OCI-LY7 (cell line): ENCODE results near the gene CORO7. TPM values are rescaled to one million over a fixed set of nuclear protein-coding genes. Genes with fewer than 3 reads are reported as not detected.

Source experiments
- BruUV-seq: library from RNA; stranded (reverse); fragments of 400-500 nt; replicated peaks from 2 replicates; lab custom pipeline; 2021; lab: Mats Ljungman, UMichigan
- CTCF ChIA-PET: fragments of 300-600 bp; sonication (Branson Sonifier 250); formaldehyde crosslinking; loops from one replicate; lab custom pipeline; 2022; ENCODE audit warnings: antibody characterized with exemption; ENCODE audit not compliant: unreplicated experiment; lab: Charles Lee
- POLR2A ChIA-PET: fragments of 300-600 bp; sonication (Branson Sonifier 250); formaldehyde crosslinking; loops from one replicate; lab custom pipeline; 2022; ENCODE audit warnings: antibody characterized with exemption; lab: Charles Lee
- DNase-seq: peaks from one replicate; pipeline ENCODE4 v3.0.0-alpha.2; 2015; ENCODE audit warnings: low spot score
- H2AFZ ChIP-seq: fragments of 200-600 bp; sonication (generic), shearing (Covaris generic); 2 replicates; pipeline ENCODE4 v1.6.1; 2014; ENCODE audit warnings: mild to moderate bottlenecking, antibody characterized with exemption, low read length, moderate library complexity
- H3K27ac ChIP-seq: fragments of 200-600 bp; sonication (generic); 2 replicates; pipeline ENCODE4 v1.5.1; 2014; ENCODE audit warnings: mixed run types, low read depth, mild to moderate bottlenecking, moderate library complexity, low read length, inconsistent platforms; ENCODE audit not compliant: poor library complexity, severe bottlenecking
- H3K36me3 ChIP-seq: fragments of 200-600 bp; sonication (generic); 2 replicates; pipeline ENCODE4 v1.6.1; 2014; ENCODE audit warnings: mild to moderate bottlenecking, antibody characterized with exemption, low read length, moderate library complexity, mixed read lengths; ENCODE audit not compliant: insufficient read depth
- H3K4me1 ChIP-seq: fragments of 200-600 bp; sonication (generic); 2 replicates; pipeline ENCODE4 v1.5.1; 2014; ENCODE audit warnings: mild to moderate bottlenecking, low read length; ENCODE audit not compliant: insufficient read depth, poor library complexity, severe bottlenecking
- H3K4me2 ChIP-seq: fragments of 200-600 bp; sonication (generic); 2 replicates; pipeline ENCODE4 v1.6.1; 2014; ENCODE audit warnings: mild to moderate bottlenecking, low read length
- H3K4me3 ChIP-seq: fragments of 200-600 bp; sonication (generic); 2 replicates; pipeline ENCODE4 v1.5.1; 2014; ENCODE audit warnings: mild to moderate bottlenecking, low read depth, low read length; ENCODE audit not compliant: poor library complexity, severe bottlenecking
- H3K79me2 ChIP-seq: fragments of 200-600 bp; sonication (generic); 2 replicates; pipeline ENCODE4 v1.6.1; 2016; ENCODE audit warnings: low read depth, mild to moderate bottlenecking, low read length, moderate library complexity, mixed read lengths; ENCODE audit not compliant: insufficient read depth
- H3K9me2 ChIP-seq: fragments of 200-600 bp; sonication (generic); 2 replicates; pipeline ENCODE4 v1.6.1; 2016; ENCODE audit warnings: mild to moderate bottlenecking, low read length, mixed read lengths; ENCODE audit not compliant: insufficient read depth
- H3K9me3 ChIP-seq: fragments of 200-600 bp; sonication (generic); 2 replicates; pipeline ENCODE4 v1.6.1; 2014; ENCODE audit warnings: mild to moderate bottlenecking, mixed run types, low read length, mixed read lengths
- H4K20me1 ChIP-seq: fragments of 200-600 bp; sonication (generic); 2 replicates; pipeline ENCODE4 v1.6.1; 2014; ENCODE audit warnings: mild to moderate bottlenecking, antibody characterized with exemption, low read length, moderate library complexity, mixed read lengths; ENCODE audit not compliant: insufficient read depth
- CTCF ChIP-seq: fragments of 200-600 bp; sonication (generic); conservative IDR thresholded peaks from 2 replicates; pipeline ENCODE4 v1.5.1; 2014; ENCODE audit warnings: mild to moderate bottlenecking, antibody characterized with exemption, low read length, moderate library complexity, mixed read lengths
- EZH2phosphoT487 ChIP-seq: fragments of 200-600 bp; sonication (generic); IDR thresholded peaks from 2 replicates; pipeline ENCODE4 v1.6.1; 2018; ENCODE audit warnings: low read depth, borderline replicate concordance, mild to moderate bottlenecking, mixed run types, antibody characterized with exemption, low read length, moderate library complexity, mixed read lengths
- intact Hi-C: fragments of 100-400 bp; cut with micrococcal nuclease; formaldehyde crosslinking; loops from one replicate; pipeline ENCODE4 v1.10.0; 2022; ENCODE audit not compliant: unreplicated experiment
- total RNA-seq, 2 experiments: library from RNA; depleted of rRNA in 1 of 2; stranded (reverse); fragments of >200 nt in 1 of 2; shearing (Covaris generic) in 1 of 2; gene quantifications; 2 replicates each; pipeline ENCODE4 v1.2.3, GENCODE V29; 2014 to 2022

The CORO7 gene
- total RNA-seq, 2 experiments from 2014 or later, result 77.2 to 112 TPM

DNA sequence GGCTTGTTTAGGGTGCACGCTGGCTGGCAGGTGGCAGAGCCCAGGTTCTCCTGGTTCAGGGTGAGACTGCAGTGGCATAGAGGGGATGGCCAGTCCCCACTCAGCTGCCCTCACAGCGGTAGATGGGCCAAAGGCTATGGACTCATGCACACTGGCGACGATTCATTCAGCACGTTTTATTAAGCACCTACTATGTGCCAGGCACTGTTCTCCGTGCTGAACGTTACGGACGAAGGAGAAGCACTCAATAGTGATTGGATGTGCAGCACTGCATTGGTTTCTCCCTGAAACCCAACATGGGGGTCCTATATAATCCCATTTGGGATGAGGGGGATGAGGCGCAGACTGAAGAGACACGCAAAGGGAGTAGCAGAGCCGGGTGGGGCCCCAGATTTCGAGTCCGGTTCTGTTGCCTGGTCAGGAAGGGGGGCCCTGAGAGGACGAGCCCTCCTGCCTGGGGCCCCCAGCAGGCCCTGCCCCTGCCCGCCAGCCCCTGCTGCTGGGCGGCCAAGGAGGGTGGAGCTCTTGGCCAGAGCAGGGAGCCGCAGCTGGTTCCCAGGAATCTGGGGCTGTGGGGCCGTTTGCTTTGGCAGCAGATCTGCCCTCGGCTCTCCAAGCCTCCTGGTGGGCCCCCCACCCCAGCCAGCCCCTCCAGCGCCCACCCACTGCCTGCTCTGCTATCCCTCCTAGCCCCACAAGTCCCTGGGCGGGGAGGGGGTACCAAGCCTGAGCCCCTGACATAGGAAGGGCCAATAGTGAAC lies 91.7 kb downstream of the CORO7 start:
- no peak overlapping the region for H3K4me2 ChIP-seq
- no peak overlapping the region for H2AFZ ChIP-seq
- H4K20me1 ChIP-seq, result no peaks in the 10 kb centered on the region
- H3K9me2 ChIP-seq, result no peaks in the 10 kb centered on the region
- H3K9me3 ChIP-seq, result no peaks in the 10 kb centered on the region
- no peak overlapping the region for H3K4me3 ChIP-seq
- no peak for DNase-seq
- TF ChIP-seq CTCF, result no peak
- H3K36me3 ChIP-seq, result no peaks in the 10 kb centered on the region
- H3K4me1 ChIP-seq, result peaks cover 10% of the 10 kb centered on the region
- intact Hi-C loops, result no loop called here
- ChIA-PET CTCF (no interaction called here), POLR2A (no interaction called here)
- no peaks in the 10 kb centered on the region for H3K79me2 ChIP-seq
- no TSS peak for BruUV-seq
- no peak overlapping the region for H3K27ac ChIP-seq

DNA sequence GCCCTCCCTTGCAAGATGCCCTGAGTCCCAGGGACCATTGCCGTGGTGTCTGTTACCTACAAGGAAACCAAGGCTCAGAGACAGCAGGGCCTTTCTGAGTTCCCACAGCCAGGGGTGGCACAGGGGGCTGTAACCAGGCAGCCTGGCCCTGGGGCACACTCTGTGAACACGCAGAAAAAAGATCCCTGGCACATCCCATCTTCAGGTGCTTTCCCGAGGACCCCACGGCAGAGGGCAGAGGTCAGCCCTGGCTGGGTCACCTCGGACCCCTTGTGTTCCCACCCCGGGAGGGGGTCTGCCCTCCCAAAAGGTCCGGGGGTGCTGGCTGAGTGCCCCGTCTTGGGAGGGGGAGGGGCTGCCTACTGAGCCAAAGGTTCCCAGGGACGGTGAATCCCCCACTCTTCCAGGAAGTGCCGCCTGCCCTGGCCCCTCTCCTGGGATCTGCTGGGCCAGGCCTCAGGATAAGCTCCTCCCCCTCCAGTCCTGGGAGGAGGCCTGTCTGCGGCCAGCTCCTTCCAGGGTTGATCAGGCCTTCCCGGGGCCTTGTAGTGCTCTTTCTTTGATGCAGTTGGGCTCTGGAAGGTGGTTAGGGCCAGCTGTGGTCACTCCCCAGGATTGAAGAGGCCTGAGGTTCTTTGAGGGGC lies 92.4 kb downstream of the CORO7 start:
- BruUV-seq, result no TSS peak
- Histone ChIP-seq H4K20me1 (no peaks in the 10 kb centered on the region), H3K4me1 (peaks cover 15% of the 10 kb centered on the region), H3K4me2 (no peak overlapping the region), H3K36me3 (no peaks in the 10 kb centered on the region), H2AFZ (no peak overlapping the region), H3K27ac (no peak overlapping the region), H3K9me3 (no peaks in the 10 kb centered on the region), H3K4me3 (no peak overlapping the region), H3K9me2 (no peaks in the 10 kb centered on the region), H3K79me2 (no peaks in the 10 kb centered on the region)
- intact Hi-C loops, result no loop called here
- CTCF ChIA-PET, result no interaction called here
- POLR2A ChIA-PET, result no interaction called here
- TF ChIP-seq CTCF (no peak), EZH2phosphoT487 (no peak)
- no peak for DNase-seq
